GM13977 (cell line): ENCODE results near the gene SOCS7.
"Not testable (repeated sequence)": the region's sequence is repeated elsewhere in the genome, so short reads cannot be mapped to it uniquely, and the experiment has no call there.

ENCODE experiments used
- DNase-seq: peaks from one replicate; pipeline ENCODE4 v3.0.0; 2012; ENCODE audit warnings: low spot score
- CTCF ChIP-seq: IDR thresholded peaks from 2 replicates; pipeline ENCODE4 v1.5.1; 2012; ENCODE audit warnings: mild to moderate bottlenecking, control low read depth; ENCODE audit not compliant: insufficient read depth; ENCODE audit errors: extremely low read depth, missing control alignments
- in situ Hi-C: fragments of 300-500 bp; cut with MboI; formaldehyde crosslinking; loops from one replicate; pipeline ENCODE4 v1.12.0; 2022; ENCODE audit warnings: low sequenced_read_pairs, low pct_unique_long_range_greater_than_20kb, mixed read lengths, inconsistent platforms; ENCODE audit not compliant: unreplicated experiment

The SOCS7 gene

DNA sequence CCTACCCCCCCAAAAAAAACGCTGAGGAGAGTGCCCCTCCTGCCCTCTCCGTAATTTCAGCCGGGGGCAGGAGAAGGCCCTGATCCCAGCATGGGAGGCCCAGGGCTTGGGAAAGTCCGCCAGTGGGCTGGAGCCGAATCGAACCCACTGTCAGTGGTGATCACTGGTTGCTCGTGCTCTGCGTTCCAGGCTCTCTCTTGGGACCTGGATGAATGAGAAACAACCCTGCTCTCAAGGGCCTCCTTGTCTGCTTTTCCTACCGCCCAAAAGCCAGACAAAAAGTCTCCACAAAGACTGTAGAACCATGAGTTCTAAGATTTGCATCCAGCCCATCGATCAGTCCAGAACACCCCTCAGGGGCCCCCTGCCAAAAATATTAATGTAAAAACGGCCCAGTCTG is 84.7 kb downstream of the SOCS7 start:
- DNase-seq, result no peak
- no peak for TF ChIP-seq CTCF
- in situ Hi-C loops, result loop anchor here (10.0 kb wide), 1 partner anchor 48 kb away; no protein-coding TSS in a partner anchor

GRCh38 chr17:38437313-38437712 is 85.7 kb downstream of the SOCS7 start:
- not testable (repeated sequence) for DNase-seq
- in situ Hi-C loops, result loop anchor here (10.0 kb wide), 1 partner anchor 47 kb away; no protein-coding TSS in a partner anchor

- in situ Hi-C loops, result loop anchor here (10.0 kb wide), 1 partner anchor 45 kb away; no protein-coding TSS in a partner anchor
- no peak for DNase-seq
- no peak for TF ChIP-seq CTCF
Measured at GRCh38 chr17:38439436-38439835, 87.8 kb downstream of the SOCS7 start.

GRCh38 chr17:38440614-38441397 is 89.2 kb downstream of the SOCS7 start:
- in situ Hi-C loops, result no loop called here
- DNase-seq, result no peak
- TF ChIP-seq CTCF, result no peak

DNA sequence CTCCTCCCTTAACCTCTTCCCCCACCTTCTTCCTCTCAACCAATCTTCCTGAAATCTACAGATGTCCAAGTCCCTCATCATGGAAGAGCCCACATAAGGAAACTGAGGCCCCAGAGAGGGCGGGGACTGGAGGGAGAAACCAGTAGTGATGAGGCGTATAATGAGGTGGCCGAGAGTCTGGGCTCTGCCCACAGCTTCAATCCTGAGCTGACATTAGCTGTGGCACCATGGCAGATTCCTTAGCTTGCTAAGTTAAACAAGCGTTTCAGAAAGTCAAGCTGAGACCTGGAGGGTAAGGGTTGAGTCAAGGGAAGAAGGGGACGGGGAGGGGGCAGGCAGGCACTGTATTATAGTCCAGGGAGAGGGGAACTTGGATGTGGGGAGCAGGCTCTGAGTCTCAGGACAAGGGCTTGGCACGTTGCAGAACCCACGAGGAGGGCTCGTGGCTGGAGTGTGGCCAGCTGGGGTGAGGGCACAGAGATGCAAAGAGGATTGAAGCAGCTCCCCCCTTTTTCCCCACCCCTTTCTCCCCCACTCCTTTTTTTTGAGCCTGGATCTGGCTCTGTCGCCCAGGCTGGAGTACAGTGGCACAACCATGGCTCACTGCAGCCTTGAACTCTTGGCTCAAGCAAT is 89.9 kb downstream of the SOCS7 start:
- no peak for TF ChIP-seq CTCF
- in situ Hi-C loops, result no loop called here
- DNase-seq, result no peak

DNA sequence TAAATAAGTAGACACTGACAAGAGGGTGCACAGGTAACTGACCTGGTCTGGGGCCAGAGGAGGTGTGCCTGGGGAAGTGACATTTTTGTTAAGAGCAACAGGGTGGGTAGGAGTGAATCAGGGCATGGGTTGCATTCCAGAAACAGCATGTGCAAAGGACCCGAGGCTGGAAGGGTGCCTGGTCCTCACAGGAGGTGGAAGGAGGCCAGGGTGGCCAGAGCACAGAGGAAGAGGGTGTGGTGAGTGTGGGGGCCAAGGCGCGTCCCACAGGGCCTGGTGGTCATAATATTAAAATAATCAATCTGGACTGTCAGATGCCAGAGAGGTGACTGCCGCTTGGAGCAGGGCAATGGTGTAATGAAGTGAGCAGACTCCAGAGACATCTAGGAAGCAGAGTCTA is 90.9 kb downstream of the SOCS7 start:
- in situ Hi-C loops, result no loop called here
- no peak for TF ChIP-seq CTCF
- DNase-seq, result no peak

- TF ChIP-seq CTCF, result no peak
- no peak for DNase-seq
- in situ Hi-C loops, result no loop called here
Measured at GRCh38 chr17:38443356-38444031, 91.8 kb downstream of the SOCS7 start.
